Measurements from ENCODE around the gene HEXA.
"Not testable (repeated sequence)": the region's sequence is repeated elsewhere in the genome, so short reads cannot be mapped to it uniquely, and the experiment has no call there.

Gene HEXA

GRCh38 chr15:72389231-72389630 is 13.4 kb upstream of the HEXA start:
- DNase-seq (ENCODE audit: low read depth): peak; percentile 75
- H3K4me3 ChIP-seq (ENCODE audit: low read depth, low read length): no peak overlapping the region
- no peak for TF ChIP-seq CTCF (IDR thresholded peaks at IDR 0.05; ENCODE audit: control insufficient read depth, extremely low read depth, insufficient read depth)

GRCh38 chr15:72387741-72388140 is 11.9 kb upstream of the HEXA start:
- H3K4me3 ChIP-seq (ENCODE audit: low read depth, low read length): no peak overlapping the region
- TF ChIP-seq CTCF (IDR thresholded peaks at IDR 0.05; ENCODE audit: control insufficient read depth, extremely low read depth, insufficient read depth): no peak
- DNase-seq (ENCODE audit: low read depth): no peak

GRCh38 chr15:72382146-72382545 is 6.3 kb upstream of the HEXA start:
- peak; percentile 32 for DNase-seq (ENCODE audit: low read depth)
- peak; percentile 54 for TF ChIP-seq CTCF (IDR thresholded peaks at IDR 0.05; ENCODE audit: control insufficient read depth, extremely low read depth, insufficient read depth)
- no peak overlapping the region for H3K4me3 ChIP-seq (ENCODE audit: low read depth, low read length)

- DNase-seq (ENCODE audit: low read depth): no peak
- H3K4me3 ChIP-seq (ENCODE audit: low read depth, low read length): no peak overlapping the region
- TF ChIP-seq CTCF (IDR thresholded peaks at IDR 0.05; ENCODE audit: control insufficient read depth, extremely low read depth, insufficient read depth): no peak
These were observed 4.9 kb upstream of the HEXA start for GRCh38 chr15:72380743-72381142.

GRCh38 chr15:72379856-72380430 is 4.1 kb upstream of the HEXA start:
- TF ChIP-seq CTCF (IDR thresholded peaks at IDR 0.05; ENCODE audit: control insufficient read depth, extremely low read depth, insufficient read depth): no peak
- no peak for DNase-seq (ENCODE audit: low read depth)
- no peak overlapping the region for H3K4me3 ChIP-seq (ENCODE audit: low read depth, low read length)

- DNase-seq (ENCODE audit: low read depth); H3K4me3 ChIP-seq (ENCODE audit: low read depth, low read length): not testable (repeated sequence)
These were observed 3.3 kb upstream of the HEXA start for GRCh38 chr15:72379106-72379505.

GRCh38 chr15:72377331-72377730 is 1.5 kb upstream of the HEXA start:
- H3K4me3 ChIP-seq (ENCODE audit: low read depth, low read length): no peak overlapping the region
- no peak for TF ChIP-seq CTCF (IDR thresholded peaks at IDR 0.05; ENCODE audit: control insufficient read depth, extremely low read depth, insufficient read depth)
- no peak for DNase-seq (ENCODE audit: low read depth)

All from LNCaP clone FGC (cell line).